Mucosa of descending colon (tissue), 3 donors: ENCODE results near the gene CDKL5. TPM values are rescaled to one million over a fixed set of nuclear protein-coding genes. Genes with fewer than 3 reads are reported as not detected.
"Not testable (repeated sequence)": the region's sequence is repeated elsewhere in the genome, so short reads cannot be mapped to it uniquely, and the experiment has no call there.

Experiments used
- ATAC-seq: fragments of 200-7000 bp; cut with Tn5 transposase; one replicate; pipeline ENCODE4 v1.9.1; 2020; ENCODE audit warnings: mild to moderate bottlenecking, moderate library complexity
- DNase-seq, 3 donors: peaks; one replicate each; pipeline ENCODE4 v3.0.0-alpha.2; 2020
- H3K36me3 ChIP-seq: fragments of 200-600 bp; one replicate; pipeline ENCODE4 v1.8.0; 2021; ENCODE audit warnings: low read depth, mild to moderate bottlenecking
- H3K4me1 ChIP-seq: fragments of 200-600 bp; one replicate; pipeline ENCODE4 v1.8.0; 2021; ENCODE audit warnings: low read depth, mild to moderate bottlenecking
- H3K4me3 ChIP-seq: fragments of 200-600 bp; one replicate; pipeline ENCODE4 v1.8.0; 2021; ENCODE audit warnings: mild to moderate bottlenecking
- H3K9me3 ChIP-seq: fragments of 200-600 bp; one replicate; pipeline ENCODE4 v1.8.0; 2021; ENCODE audit warnings: mild to moderate bottlenecking
- CTCF ChIP-seq: fragments of 200-600 bp; IDR thresholded peaks from one replicate; pipeline ENCODE4 v1.8.0; 2022; ENCODE audit warnings: antibody characterized with exemption, mild to moderate bottlenecking
- intact Hi-C, 2 donors: fragments of 100-400 bp; cut with DNase I in 1 of 2; cut with micrococcal nuclease in 1 of 2; formaldehyde crosslinking; loops; one replicate each; pipeline versions ENCODE4 v1.11.0 to v1.11.1; 2022; cut with DNase I, micrococcal nuclease
- total RNA-seq, 3 donors: library from RNA; stranded (reverse); fragmentation: NEBNext Ultra II Directional in 2 of 3; extraction: Animal tissue kit (Norgen Biotek cat#: 25700) in 2 of 3; gene quantifications; one replicate each; pipeline versions ENCODE4 v1.2.1 to v1.2.4, GENCODE V29; 2021 to 2023
- donor health status: DM: no; HTN: no; CAD: no; lungs with moderate emphysema.
- donor health status: DM: no; HTN: no; CAD: no.
- donor health status: DM: no; HTN: yes; CAD: no.

CDKL5 gene
- total RNA-seq, 3 donors from 2014 or later, result 4.0 to 7.5 (median 4.4) TPM

GRCh38 chrX:18422886-18423285 is 2.5 kb upstream of the CDKL5 start:
- Histone ChIP-seq H3K4me3 (no peak overlapping the region), H3K36me3 (no peaks in the 10 kb centered on the region), H3K4me1 (no peaks in the 10 kb centered on the region), H3K9me3 (no peaks in the 10 kb centered on the region)
- intact Hi-C loops, result loop anchor here in 1 of 2 donors (10.0 kb wide), 1 partner anchor 922 kb away; the partner anchor contains the start of gene PDHA1
- no peak for TF ChIP-seq CTCF
- DNase-seq (no peak), ATAC-seq (no peak)

GRCh38 chrX:18424482-18425198 is 768 bp upstream of the CDKL5 start:
- ATAC-seq, result peak; percentile 11
- intact Hi-C loops, result loop anchor here in 1 of 2 donors (10.0 kb wide), 1 partner anchor 920 kb away; the partner anchor contains the start of gene PDHA1
- peak in 2 of 3 donors; percentile 16 to 50 for DNase-seq

GRCh38 chrX:18426004-18426320 is 554 bp downstream of the CDKL5 start:
- no peaks in the 10 kb centered on the region for H3K9me3 ChIP-seq
- ATAC-seq, result no peak
- no peaks in the 10 kb centered on the region for H3K36me3 ChIP-seq
- TF ChIP-seq CTCF, result no peak
- no peaks in the 10 kb centered on the region for H3K4me1 ChIP-seq
- intact Hi-C loops, result loop anchor here in 1 of 2 donors (10.0 kb wide), 1 partner anchor 919 kb away; the partner anchor contains the start of gene PDHA1
- H3K4me3 ChIP-seq, result peak overlapping the region; percentile 48
- peak in 2 of 3 donors; percentile 1 to 50 for DNase-seq

More at GRCh38 chrX:18424482-18425198, 768 bp upstream of the CDKL5 start:
- H3K4me3 ChIP-seq, result no peak overlapping the region
- no peaks in the 10 kb centered on the region for H3K9me3 ChIP-seq
- no peak for TF ChIP-seq CTCF
- no peaks in the 10 kb centered on the region for H3K36me3 ChIP-seq
- no peaks in the 10 kb centered on the region for H3K4me1 ChIP-seq

GRCh38 chrX:18428006-18428405 is 2.6 kb downstream of the CDKL5 start:
- no peak for DNase-seq
- H3K9me3 ChIP-seq, result no peaks in the 10 kb centered on the region
- no peak overlapping the region for H3K4me3 ChIP-seq
- intact Hi-C loops, result loop anchor here in 1 of 2 donors (10.0 kb wide), 1 partner anchor 917 kb away; the partner anchor contains the start of gene PDHA1
- no peaks in the 10 kb centered on the region for H3K4me1 ChIP-seq
- no peaks in the 10 kb centered on the region for H3K36me3 ChIP-seq
- no peak for ATAC-seq
- no peak for TF ChIP-seq CTCF

GRCh38 chrX:18433288-18433687 is 7.9 kb downstream of the CDKL5 start:
- DNase-seq, H3K4me3 ChIP-seq, ATAC-seq, H3K36me3 ChIP-seq, intact Hi-C loops, H3K4me1 ChIP-seq, H3K9me3 ChIP-seq: not testable (repeated sequence)

- Histone ChIP-seq H3K9me3 (no peaks in the 10 kb centered on the region), H3K4me1 (no peaks in the 10 kb centered on the region), H3K36me3 (no peaks in the 10 kb centered on the region), H3K4me3 (no peak overlapping the region)
- ATAC-seq (no peak), DNase-seq (no peak)
- intact Hi-C loops, result no loop called here
- TF ChIP-seq CTCF, result no peak
Measured at GRCh38 chrX:18434896-18435295, 9.5 kb downstream of the CDKL5 start.
